HEK293 (cell line): ENCODE data around the gene C5orf63.

Experiments
- CTCF ChIA-PET: fragments of 350-600 bp; formaldehyde crosslinking; extraction: SDS; loops from one replicate; lab custom pipeline; 2021; ENCODE audit warnings: antibody characterized with exemption; lab: Yijun Ruan, JAX
- POLR2A ChIA-PET: fragments of 300-600 bp; formaldehyde crosslinking; extraction: SDS; loops from one replicate; lab custom pipeline; 2020; ENCODE audit warnings: antibody characterized with exemption, inconsistent platforms; lab: Yijun Ruan, JAX
- H3K27ac ChIP-seq: fragments of 200-500 bp; sonication (Bioruptor generic); 2 replicates; pipeline ENCODE4 v1.5.1; 2014; ENCODE audit warnings: low read depth, low read length, control low read depth, inconsistent platforms; ENCODE audit errors: extremely low read depth
- H3K36me3 ChIP-seq, 2 experiments: fragments of 200-500 bp in 1 of 2; sonication (Bioruptor generic) in 1 of 2; 1 replicate in 1 of 2; 2 replicates in 1 of 2; pipeline ENCODE4 v1.5.1; 2014 to 2017; ENCODE audit warnings: inconsistent platforms in 2 of 2, low read length in 2 of 2; ENCODE audit not compliant: control insufficient read depth in 2 of 2, insufficient read depth in 1 of 2
- H3K4me1 ChIP-seq: fragments of 200-500 bp; sonication (Bioruptor generic); 2 replicates; pipeline ENCODE4 v1.5.1; 2014; ENCODE audit warnings: mild to moderate bottlenecking, low read length, inconsistent platforms; ENCODE audit not compliant: control insufficient read depth, insufficient read depth
- H3K4me3 ChIP-seq: 2 replicates; pipeline ENCODE4 v1.5.1; 2011; ENCODE audit warnings: low read depth, mild to moderate bottlenecking, control low read depth, low read length, moderate library complexity
- H3K9me3 ChIP-seq: fragments of 200-500 bp; sonication (Bioruptor generic); 2 replicates; pipeline ENCODE4 v1.5.1; 2014; ENCODE audit warnings: low read depth, low read length, inconsistent platforms; ENCODE audit not compliant: control insufficient read depth, insufficient read depth
- MEIS1 ChIP-seq: sonication (generic); formaldehyde crosslinking; IDR thresholded peaks from 2 replicates; pipeline ENCODE4 v1.8.1; 2022; ENCODE audit warnings: missing genetic modification reagents, mild to moderate bottlenecking, borderline replicate concordance
- REPIN1 ChIP-seq: fragments of 450-650 bp; formaldehyde crosslinking; IDR thresholded peaks from 2 replicates; pipeline ENCODE4 v1.5.1; 2017; ENCODE audit warnings: missing biosample characterization, missing genetic modification characterization, low read depth
- WT1 ChIP-seq: fragments of 450-650 bp; formaldehyde crosslinking; IDR thresholded peaks from 2 replicates; pipeline ENCODE4 v1.5.1; 2016; ENCODE audit warnings: missing biosample characterization, missing genetic modification characterization
- ZBTB17 ChIP-seq: fragments of 450-650 bp; formaldehyde crosslinking; IDR thresholded peaks from 2 replicates; pipeline ENCODE4 v1.5.1; 2016; ENCODE audit warnings: missing biosample characterization, missing genetic modification characterization
- ZFP3 ChIP-seq: fragments of 450-650 bp; formaldehyde crosslinking; IDR thresholded peaks from 2 replicates; pipeline ENCODE4 v1.5.1; 2016; ENCODE audit warnings: low read depth, missing biosample characterization, missing genetic modification characterization
- ZFP41 ChIP-seq: fragments of 450-650 bp; formaldehyde crosslinking; IDR thresholded peaks from 2 replicates; pipeline ENCODE4 v1.5.1; 2016; ENCODE audit warnings: missing biosample characterization, missing genetic modification characterization, borderline replicate concordance
- ZNF211 ChIP-seq: fragments of 450-650 bp; formaldehyde crosslinking; IDR thresholded peaks from 2 replicates; pipeline ENCODE4 v1.5.1; 2016; ENCODE audit warnings: low read depth, missing biosample characterization, missing genetic modification characterization
- ZNF24 ChIP-seq: fragments of 450-650 bp; formaldehyde crosslinking; IDR thresholded peaks from 2 replicates; pipeline ENCODE4 v1.5.1; 2016; ENCODE audit warnings: missing biosample characterization, missing genetic modification characterization
- ZNF248 ChIP-seq: fragments of 450-650 bp; formaldehyde crosslinking; IDR thresholded peaks from 2 replicates; pipeline ENCODE4 v1.5.1; 2017; ENCODE audit warnings: missing biosample characterization, missing genetic modification characterization
- ZNF366 ChIP-seq: fragments of 450-650 bp; formaldehyde crosslinking; conservative IDR thresholded peaks from 2 replicates; pipeline ENCODE4 v1.5.1; 2016; ENCODE audit warnings: missing biosample characterization, missing genetic modification characterization
- ZNF37A ChIP-seq: fragments of 450-650 bp; IDR thresholded peaks from 2 replicates; pipeline ENCODE4 v1.5.1; 2018; ENCODE audit warnings: missing biosample characterization, missing genetic modification characterization
- ZNF48 ChIP-seq: fragments of 450-650 bp; formaldehyde crosslinking; IDR thresholded peaks from 2 replicates; pipeline ENCODE4 v1.5.1; 2016; ENCODE audit warnings: missing biosample characterization, missing genetic modification characterization
- ZNF501 ChIP-seq: fragments of 450-650 bp; formaldehyde crosslinking; IDR thresholded peaks from 2 replicates; pipeline ENCODE4 v1.5.1; 2016; ENCODE audit warnings: missing biosample characterization, missing genetic modification characterization
- ZNF560 ChIP-seq: fragments of 450-650 bp; formaldehyde crosslinking; IDR thresholded peaks from 2 replicates; pipeline ENCODE4 v1.5.1; 2017; ENCODE audit warnings: missing biosample characterization, missing genetic modification characterization, borderline replicate concordance
- ZNF624 ChIP-seq: fragments of 450-650 bp; formaldehyde crosslinking; IDR thresholded peaks from 2 replicates; pipeline ENCODE4 v1.5.1; 2017; ENCODE audit warnings: missing biosample characterization, missing genetic modification characterization
- ZNF629 ChIP-seq: fragments of 450-650 bp; formaldehyde crosslinking; IDR thresholded peaks from 2 replicates; pipeline ENCODE4 v1.5.1; 2017; ENCODE audit warnings: missing biosample characterization, missing genetic modification characterization
- ZNF660 ChIP-seq: fragments of 450-650 bp; IDR thresholded peaks from 2 replicates; pipeline ENCODE4 v1.5.1; 2018; ENCODE audit warnings: missing biosample characterization, mild to moderate bottlenecking, missing genetic modification characterization
- ZNF677 ChIP-seq: fragments of 450-650 bp; IDR thresholded peaks from 2 replicates; pipeline ENCODE4 v1.5.0; 2018; ENCODE audit warnings: missing biosample characterization, mild to moderate bottlenecking, missing genetic modification characterization, moderate library complexity
- TF ChIP-seq, protein P1 (sequence below): fragments of 450-650 bp; formaldehyde crosslinking; IDR thresholded peaks from 2 replicates; pipeline ENCODE4 v1.5.1; 2016; ENCODE audit warnings: missing biosample characterization, missing genetic modification characterization, low read depth
- TF ChIP-seq, protein P2 (sequence below): fragments of 450-650 bp; formaldehyde crosslinking; IDR thresholded peaks from 2 replicates; pipeline ENCODE4 v1.5.1; 2016; ENCODE audit warnings: missing biosample characterization, missing genetic modification characterization
- TF ChIP-seq, protein P3 (sequence below): fragments of 450-650 bp; IDR thresholded peaks from 2 replicates; pipeline ENCODE4 v1.5.1; 2018; ENCODE audit warnings: missing biosample characterization, mild to moderate bottlenecking, missing genetic modification characterization
- TF ChIP-seq, protein P4 (sequence below): fragments of 450-650 bp; formaldehyde crosslinking; IDR thresholded peaks from 2 replicates; pipeline ENCODE4 v1.5.1; 2016; ENCODE audit warnings: missing biosample characterization, missing genetic modification characterization
- TF ChIP-seq, protein P5 (sequence below): sonication (generic); formaldehyde crosslinking; IDR thresholded peaks from 2 replicates; pipeline ENCODE4 v1.8.1; 2022; ENCODE audit warnings: mild to moderate bottlenecking, moderate library complexity, missing genetic modification reagents

The C5orf63 gene

DNA sequence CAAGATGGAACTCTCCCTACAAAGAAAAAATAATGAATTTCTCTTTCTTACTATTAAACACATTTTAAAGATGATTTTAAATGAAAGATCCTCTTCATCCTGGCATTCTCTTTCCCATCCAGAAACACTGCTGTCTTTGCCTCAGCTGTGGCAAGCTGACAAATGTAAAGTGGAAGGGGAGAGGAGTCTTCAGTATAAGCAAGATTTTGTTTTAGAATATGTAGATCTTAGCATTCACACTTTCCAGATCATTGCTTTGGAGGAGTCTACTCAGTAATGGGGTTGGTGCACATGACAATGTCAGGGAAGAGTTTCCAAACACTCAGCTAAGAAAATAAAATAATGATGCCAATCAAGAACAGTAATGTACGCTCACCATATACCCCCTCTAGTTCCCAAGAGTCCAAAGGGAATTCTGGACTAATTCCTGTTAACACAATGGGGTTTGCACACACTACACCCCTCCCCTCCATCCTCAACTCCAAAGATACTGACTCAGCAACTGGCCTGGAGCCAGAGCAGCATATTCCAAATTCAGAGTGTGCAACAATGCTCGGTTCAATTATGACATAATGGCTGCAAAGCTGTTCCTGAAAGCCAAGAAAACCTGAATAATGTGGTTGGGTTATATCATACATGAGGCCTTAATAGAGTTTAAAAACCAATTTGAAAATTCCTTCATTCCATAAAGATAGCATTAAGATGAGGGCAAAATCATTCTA, 4.6 kb downstream of the C5orf63 start (continued):
- TF ChIP-seq ZNF660 (tag by site-specific recombination) (peak; percentile 80; the same call in 1 of the 2 replicates), ZNF248 (tag by site-specific recombination) (no peak), ZNF560 (tag by site-specific recombination) (no peak), MEIS1 (CRISPR knock-in tag) (no peak), ZNF24 (tag by site-specific recombination) (peak; percentile 42; the same call in 1 of the 2 replicates), ZNF629 (tag by site-specific recombination) (peak; percentile 60)
- TF ChIP-seq, protein P1, sequence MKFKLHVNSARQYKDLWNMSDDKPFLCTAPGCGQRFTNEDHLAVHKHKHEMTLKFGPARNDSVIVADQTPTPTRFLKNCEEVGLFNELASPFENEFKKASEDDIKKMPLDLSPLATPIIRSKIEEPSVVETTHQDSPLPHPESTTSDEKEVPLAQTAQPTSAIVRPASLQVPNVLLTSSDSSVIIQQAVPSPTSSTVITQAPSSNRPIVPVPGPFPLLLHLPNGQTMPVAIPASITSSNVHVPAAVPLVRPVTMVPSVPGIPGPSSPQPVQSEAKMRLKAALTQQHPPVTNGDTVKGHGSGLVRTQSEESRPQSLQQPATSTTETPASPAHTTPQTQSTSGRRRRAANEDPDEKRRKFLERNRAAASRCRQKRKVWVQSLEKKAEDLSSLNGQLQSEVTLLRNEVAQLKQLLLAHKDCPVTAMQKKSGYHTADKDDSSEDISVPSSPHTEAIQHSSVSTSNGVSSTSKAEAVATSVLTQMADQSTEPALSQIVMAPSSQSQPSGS (tag by site-specific recombination) = peak; percentile 52
- TF ChIP-seq, protein P2, sequence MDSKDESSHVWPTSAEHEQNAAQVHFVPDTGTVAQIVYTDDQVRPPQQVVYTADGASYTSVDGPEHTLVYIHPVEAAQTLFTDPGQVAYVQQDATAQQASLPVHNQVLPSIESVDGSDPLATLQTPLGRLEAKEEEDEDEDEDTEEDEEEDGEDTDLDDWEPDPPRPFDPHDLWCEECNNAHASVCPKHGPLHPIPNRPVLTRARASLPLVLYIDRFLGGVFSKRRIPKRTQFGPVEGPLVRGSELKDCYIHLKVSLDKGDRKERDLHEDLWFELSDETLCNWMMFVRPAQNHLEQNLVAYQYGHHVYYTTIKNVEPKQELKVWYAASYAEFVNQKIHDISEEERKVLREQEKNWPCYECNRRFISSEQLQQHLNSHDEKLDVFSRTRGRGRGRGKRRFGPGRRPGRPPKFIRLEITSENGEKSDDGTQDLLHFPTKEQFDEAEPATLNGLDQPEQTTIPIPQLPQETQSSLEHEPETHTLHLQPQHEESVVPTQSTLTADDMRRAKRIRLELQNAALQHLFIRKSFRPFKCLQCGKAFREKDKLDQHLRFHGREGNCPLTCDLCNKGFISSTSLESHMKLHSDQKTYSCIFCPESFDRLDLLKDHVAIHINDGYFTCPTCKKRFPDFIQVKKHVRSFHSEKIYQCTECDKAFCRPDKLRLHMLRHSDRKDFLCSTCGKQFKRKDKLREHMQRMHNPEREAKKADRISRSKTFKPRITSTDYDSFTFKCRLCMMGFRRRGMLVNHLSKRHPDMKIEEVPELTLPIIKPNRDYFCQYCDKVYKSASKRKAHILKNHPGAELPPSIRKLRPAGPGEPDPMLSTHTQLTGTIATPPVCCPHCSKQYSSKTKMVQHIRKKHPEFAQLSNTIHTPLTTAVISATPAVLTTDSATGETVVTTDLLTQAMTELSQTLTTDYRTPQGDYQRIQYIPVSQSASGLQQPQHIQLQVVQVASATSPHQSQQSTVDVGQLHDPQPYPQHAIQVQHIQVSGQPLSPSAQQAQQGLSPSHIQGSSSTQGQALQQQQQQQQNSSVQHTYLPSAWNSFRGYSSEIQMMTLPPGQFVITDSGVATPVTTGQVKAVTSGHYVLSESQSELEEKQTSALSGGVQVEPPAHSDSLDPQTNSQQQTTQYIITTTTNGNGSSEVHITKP (tag by site-specific recombination) = peak; percentile 94
- TF ChIP-seq, protein P3, sequence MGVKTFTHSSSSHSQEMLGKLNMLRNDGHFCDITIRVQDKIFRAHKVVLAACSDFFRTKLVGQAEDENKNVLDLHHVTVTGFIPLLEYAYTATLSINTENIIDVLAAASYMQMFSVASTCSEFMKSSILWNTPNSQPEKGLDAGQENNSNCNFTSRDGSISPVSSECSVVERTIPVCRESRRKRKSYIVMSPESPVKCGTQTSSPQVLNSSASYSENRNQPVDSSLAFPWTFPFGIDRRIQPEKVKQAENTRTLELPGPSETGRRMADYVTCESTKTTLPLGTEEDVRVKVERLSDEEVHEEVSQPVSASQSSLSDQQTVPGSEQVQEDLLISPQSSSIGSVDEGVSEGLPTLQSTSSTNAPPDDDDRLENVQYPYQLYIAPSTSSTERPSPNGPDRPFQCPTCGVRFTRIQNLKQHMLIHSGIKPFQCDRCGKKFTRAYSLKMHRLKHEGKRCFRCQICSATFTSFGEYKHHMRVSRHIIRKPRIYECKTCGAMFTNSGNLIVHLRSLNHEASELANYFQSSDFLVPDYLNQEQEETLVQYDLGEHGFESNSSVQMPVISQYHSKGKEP (tag by site-specific recombination) = peak; percentile 21; the same call in 1 of the 2 replicates
- TF ChIP-seq, all 188 proteins: peak for 13

DNA sequence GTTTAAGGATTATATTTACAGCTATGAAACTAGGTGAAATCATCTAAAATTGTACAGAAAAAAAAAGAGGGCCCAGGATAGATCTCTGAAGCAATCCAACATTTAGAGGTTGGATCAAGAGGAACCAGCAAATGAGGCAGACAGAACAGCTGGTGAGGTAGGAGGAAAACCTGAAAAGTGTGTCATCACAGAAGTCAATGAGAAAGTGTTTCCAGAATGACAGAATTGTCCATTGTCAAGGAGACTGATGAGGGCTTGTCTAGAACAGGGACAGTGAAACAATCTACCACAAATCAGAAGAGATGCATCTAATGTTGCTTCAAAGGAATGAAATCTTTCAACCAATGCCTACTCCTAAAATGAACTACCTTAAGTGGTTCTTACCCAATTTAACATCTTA, 6.6 kb downstream of the C5orf63 start:
- Histone ChIP-seq H3K4me3 (no peak overlapping the region), H3K36me3 (peaks cover 0 to 24% of the 10 kb centered on the region in 2 experiments; a peak in 1 of 3 replicates), H3K4me1 (peaks cover 6% of the 10 kb centered on the region; the same call in 1 of the 2 replicates), H3K27ac (no peak overlapping the region), H3K9me3 (no peaks in the 10 kb centered on the region)
- ChIA-PET CTCF (no interaction called here), POLR2A (no interaction called here)
- TF ChIP-seq, protein P4, sequence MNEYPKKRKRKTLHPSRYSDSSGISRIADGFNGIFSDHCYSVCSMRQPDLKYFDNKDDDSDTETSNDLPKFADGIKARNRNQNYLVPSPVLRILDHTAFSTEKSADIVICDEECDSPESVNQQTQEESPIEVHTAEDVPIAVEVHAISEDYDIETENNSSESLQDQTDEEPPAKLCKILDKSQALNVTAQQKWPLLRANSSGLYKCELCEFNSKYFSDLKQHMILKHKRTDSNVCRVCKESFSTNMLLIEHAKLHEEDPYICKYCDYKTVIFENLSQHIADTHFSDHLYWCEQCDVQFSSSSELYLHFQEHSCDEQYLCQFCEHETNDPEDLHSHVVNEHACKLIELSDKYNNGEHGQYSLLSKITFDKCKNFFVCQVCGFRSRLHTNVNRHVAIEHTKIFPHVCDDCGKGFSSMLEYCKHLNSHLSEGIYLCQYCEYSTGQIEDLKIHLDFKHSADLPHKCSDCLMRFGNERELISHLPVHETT (tag by site-specific recombination) = no peak
- TF ChIP-seq ZNF248 (tag by site-specific recombination) (no peak), ZFP41 (tag by site-specific recombination) (no peak), ZNF24 (tag by site-specific recombination) (no peak), ZNF48 (no peak), REPIN1 (tag by site-specific recombination) (no peak), ZBTB17 (tag by site-specific recombination) (no peak), WT1 (tag by site-specific recombination) (no peak), ZNF624 (tag by site-specific recombination) (no peak), ZNF560 (tag by site-specific recombination) (no peak), ZNF366 (tag by site-specific recombination) (no peak), ZFP3 (no peak), ZNF211 (no peak), ZNF501 (tag by site-specific recombination) (no peak), ZNF37A (tag by site-specific recombination) (no peak), ZNF677 (tag by site-specific recombination) (no peak)
- TF ChIP-seq, protein P5, sequence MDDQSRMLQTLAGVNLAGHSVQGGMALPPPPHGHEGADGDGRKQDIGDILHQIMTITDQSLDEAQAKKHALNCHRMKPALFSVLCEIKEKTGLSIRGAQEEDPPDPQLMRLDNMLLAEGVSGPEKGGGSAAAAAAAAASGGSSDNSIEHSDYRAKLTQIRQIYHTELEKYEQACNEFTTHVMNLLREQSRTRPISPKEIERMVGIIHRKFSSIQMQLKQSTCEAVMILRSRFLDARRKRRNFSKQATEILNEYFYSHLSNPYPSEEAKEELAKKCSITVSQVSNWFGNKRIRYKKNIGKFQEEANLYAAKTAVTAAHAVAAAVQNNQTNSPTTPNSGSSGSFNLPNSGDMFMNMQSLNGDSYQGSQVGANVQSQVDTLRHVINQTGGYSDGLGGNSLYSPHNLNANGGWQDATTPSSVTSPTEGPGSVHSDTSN (CRISPR knock-in tag) = no peak
